Raji (cell line): ENCODE data around the gene ZSCAN10.

ENCODE experiments used
- POLR2A ChIP-seq: IDR thresholded peaks from 2 replicates; pipeline ENCODE4 v1.6.1; 2011; ENCODE audit warnings: low read depth, low read length, control low read depth; ENCODE audit not compliant: insufficient read depth

The ZSCAN10 gene

DNA sequence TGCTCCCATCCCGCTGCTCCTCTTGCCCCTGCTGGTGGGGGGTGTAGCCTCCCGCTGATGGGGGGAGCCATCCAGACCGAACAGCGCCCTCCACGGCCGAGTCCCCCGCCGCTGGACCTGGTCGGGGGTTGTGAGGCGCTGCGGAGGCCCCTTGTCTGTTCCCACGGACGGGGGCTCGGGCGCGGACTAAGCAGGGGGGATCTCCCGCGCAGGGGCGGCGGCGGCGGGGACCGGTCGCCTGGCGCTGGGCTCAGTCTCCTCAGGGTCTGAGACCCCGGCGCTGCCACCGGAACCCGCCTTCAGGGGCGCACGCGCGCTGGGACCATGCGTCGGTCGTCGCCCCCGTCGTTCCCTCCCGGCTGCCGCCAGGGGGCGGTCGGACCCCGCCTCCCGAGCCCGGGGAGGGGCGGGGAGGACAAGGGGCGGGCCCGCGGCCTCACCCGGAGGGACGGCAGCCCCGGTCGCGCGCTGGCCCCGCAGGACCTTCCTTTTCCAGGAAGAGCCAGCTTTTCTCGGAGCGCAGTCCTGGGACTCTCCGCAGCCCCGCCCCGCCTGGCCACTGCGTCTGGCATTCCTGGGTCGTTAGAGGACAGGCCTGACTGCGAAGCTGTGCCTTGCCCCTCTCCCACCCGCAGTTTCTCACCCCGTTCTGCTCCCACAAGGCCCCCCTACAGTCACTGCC, 39.9 kb downstream of the ZSCAN10 start:
- peak; percentile 69 for TF ChIP-seq POLR2A

DNA sequence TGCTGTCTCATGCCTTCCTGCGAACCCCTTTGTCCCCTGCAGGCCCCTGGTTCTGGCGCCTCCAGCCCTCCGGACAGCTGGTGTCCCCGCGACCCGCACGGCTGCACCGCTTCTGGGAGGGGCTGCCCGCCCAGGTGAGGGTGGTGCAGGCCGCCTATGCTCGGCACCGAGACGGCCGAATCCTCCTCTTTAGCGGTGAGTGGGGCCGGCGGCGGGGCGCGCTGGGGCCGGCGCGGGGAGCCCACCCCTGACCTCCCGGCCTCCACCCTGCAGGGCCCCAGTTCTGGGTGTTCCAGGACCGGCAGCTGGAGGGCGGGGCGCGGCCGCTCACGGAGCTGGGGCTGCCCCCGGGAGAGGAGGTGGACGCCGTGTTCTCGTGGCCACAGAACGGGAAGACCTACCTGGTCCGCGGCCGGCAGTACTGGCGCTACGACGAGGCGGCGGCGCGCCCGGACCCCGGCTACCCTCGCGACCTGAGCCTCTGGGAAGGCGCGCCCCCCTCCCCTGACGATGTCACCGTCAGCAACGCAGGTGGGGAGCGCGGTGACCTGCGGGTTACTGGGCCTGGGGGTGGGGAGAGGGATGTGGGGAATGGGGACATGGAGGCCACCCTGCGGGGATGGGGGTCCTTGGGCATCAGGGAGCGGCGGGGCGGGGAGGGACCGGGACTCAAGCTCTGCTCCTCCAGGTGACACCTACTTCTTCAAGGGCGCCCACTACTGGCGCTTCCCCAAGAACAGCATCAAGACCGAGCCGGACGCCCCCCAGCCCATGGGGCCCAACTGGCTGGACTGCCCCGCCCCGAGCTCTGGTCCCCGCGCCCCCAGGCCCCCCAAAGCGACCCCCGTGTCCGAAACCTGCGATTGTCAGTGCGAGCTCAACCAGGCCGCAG, 40.7 kb downstream of the ZSCAN10 start:
- no peak for TF ChIP-seq POLR2A

- no peak for TF ChIP-seq POLR2A
These were observed 41.6 kb downstream of the ZSCAN10 start for GRCh38 chr16:3057181-3058138.

GRCh38 chr16:3056336-3057180, 42.5 kb downstream of the ZSCAN10 start:
- TF ChIP-seq POLR2A: no peak

DNA sequence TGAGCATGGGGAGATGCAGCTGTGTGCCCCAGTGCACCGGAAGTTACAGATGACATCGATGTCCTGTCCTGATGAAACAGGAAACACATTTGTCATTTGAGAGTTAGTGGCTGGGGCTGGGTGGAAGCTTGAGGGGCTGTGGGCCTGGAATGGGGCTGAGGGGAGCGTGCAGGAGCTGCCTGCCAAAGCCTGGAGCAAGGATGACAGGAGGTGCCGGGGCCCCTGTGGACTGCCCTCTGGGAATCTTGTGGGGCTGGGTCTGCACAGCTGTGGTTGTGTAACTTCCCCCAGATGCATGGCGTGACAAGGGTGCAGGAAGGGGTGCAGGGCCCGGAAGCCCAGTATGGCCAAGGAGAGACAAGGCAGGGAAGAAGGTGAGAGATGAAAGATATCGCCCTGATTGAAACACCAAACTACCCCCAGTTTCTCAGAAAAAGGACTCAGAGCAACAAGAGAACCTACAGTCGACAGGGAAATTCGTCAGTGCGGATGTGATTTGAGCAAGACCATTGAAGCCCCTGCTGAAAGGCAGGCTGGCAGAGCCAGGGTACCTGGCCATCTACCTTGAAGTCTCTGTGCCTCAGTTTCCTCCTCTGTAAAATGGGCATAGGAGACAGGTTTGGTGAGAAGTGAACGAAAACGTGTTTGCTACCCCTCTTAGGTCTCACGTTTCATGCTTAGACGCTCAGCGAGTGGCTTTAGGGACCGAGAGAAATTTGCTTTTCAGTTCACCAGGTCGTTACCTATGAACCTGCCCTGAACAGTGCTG, 43.9 kb downstream of the ZSCAN10 start:
- TF ChIP-seq POLR2A: no peak

GRCh38 chr16:3051494-3051893, 47.6 kb downstream of the ZSCAN10 start:
- no peak for TF ChIP-seq POLR2A

DNA sequence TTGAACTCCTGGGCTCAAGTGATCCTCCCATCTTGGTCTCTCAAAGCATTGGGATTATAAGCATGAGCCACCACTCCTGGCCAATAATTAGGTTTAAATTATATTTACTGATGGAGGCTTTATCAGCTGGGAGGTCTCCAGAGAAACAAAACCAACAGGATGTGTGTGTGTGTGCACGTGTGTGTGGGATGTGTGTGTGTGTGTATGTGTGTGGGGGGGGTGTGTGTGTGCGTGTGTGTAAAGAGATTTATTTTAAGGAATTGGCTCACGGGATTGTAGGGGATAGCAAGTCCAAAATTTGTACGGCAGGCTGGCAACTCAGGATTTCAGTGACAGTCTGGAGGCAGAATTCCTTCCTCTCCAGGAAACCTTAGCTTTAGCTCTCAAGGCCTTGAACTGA, 48.1 kb downstream of the ZSCAN10 start:
- TF ChIP-seq POLR2A: no peak

GRCh38 chr16:3050487-3050886, 48.6 kb downstream of the ZSCAN10 start:
- TF ChIP-seq POLR2A: no peak

DNA sequence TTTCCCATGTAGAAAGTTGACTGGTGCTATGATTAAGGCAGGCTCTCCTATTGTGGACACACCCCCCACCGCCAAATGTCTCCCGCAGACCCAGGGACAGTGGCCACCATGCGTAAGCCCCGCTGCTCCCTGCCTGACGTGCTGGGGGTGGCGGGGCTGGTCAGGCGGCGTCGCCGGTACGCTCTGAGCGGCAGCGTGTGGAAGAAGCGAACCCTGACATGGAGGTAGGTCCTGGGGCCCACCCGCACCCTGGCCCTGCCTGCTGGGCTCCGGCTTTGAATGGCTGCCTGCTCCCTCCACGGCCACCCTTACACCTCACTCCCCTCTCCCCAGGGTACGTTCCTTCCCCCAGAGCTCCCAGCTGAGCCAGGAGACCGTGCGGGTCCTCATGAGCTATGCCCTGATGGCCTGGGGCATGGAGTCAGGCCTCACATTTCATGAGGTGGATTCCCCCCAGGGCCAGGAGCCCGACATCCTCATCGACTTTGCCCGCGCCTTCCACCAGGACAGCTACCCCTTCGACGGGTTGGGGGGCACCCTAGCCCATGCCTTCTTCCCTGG, 49.1 kb downstream of the ZSCAN10 start:
- 0 out of 2 replicates have a peak, but pooled peaks have one; percentile 27 for TF ChIP-seq POLR2A

- TF ChIP-seq POLR2A: no peak
These were observed 51.7 kb downstream of the ZSCAN10 start for GRCh38 chr16:3047387-3047720.

GRCh38 chr16:3046641-3047386, 52.3 kb downstream of the ZSCAN10 start:
- TF ChIP-seq POLR2A: no peak

GRCh38 chr16:3045758-3046640, 53.1 kb downstream of the ZSCAN10 start, which contains the start of gene MMP25:
Gene MMP25 (plus strand): TSS chr16:3046561. CDS start chr16:3046918, 357 bp downstream.
- no peak for TF ChIP-seq POLR2A

DNA sequence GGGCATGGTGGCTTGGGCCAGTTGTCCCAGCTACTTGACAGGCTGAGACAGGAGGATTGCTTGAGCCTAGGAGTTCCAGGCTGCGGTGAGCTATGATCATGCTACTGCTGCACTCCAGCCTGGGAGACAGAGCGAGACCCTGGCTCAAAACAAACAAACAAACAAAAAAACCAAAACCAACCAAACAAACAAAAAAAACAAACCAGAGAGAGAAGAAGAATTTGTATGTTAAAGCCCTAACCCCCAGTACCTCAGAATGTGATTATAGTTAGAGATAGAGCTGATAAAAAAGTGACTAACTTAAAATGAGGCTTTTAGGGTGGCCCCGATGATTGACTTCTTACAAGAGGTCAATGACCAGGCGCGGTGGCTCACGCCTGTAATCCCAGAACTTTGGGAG, 54.4 kb downstream of the ZSCAN10 start:
- TF ChIP-seq POLR2A: no peak
